H9 (cell line): Measurements from ENCODE around the gene CHMP6. TPM values are rescaled to one million over a fixed set of nuclear protein-coding genes. Genes with fewer than 3 reads are reported as not detected.

Experiments
- DNase-seq: peaks from one replicate; pipeline ENCODE4 v3.0.0-alpha.2; 2017
- H2AFZ ChIP-seq: one replicate; pipeline ENCODE4 v1.6.1; 2013; ENCODE audit warnings: mild to moderate bottlenecking, low read length, control low read depth, moderate library complexity
- H2AK5ac ChIP-seq: 2 replicates; pipeline ENCODE4 v1.6.1; 2013; ENCODE audit warnings: low read length, control low read depth, mixed read lengths; ENCODE audit not compliant: insufficient read length
- H2BK120ac ChIP-seq: one replicate; pipeline ENCODE4 v1.6.1; 2013; ENCODE audit warnings: low read depth, mild to moderate bottlenecking, low read length, control low read depth, inconsistent platforms; ENCODE audit not compliant: poor library complexity, severe bottlenecking
- H2BK12ac ChIP-seq: 2 replicates; pipeline ENCODE4 v1.6.1; 2013; ENCODE audit warnings: low read length, control low read depth, mixed read lengths, low read depth; ENCODE audit not compliant: insufficient read length
- H2BK15ac ChIP-seq: 2 replicates; pipeline ENCODE4 v1.6.1; 2013; ENCODE audit warnings: low read depth, low read length, control low read depth
- H2BK20ac ChIP-seq: one replicate; pipeline ENCODE4 v1.6.1; 2013; ENCODE audit warnings: low read depth, mild to moderate bottlenecking, low read length, control low read depth, inconsistent platforms; ENCODE audit not compliant: poor library complexity, severe bottlenecking
- H2BK5ac ChIP-seq: 2 replicates; pipeline ENCODE4 v1.6.1; 2013; ENCODE audit warnings: low read length, control low read depth, mixed read lengths; ENCODE audit not compliant: insufficient read length
- H3K14ac ChIP-seq: 2 replicates; pipeline ENCODE4 v1.6.1; 2013; ENCODE audit warnings: low read length, control low read depth; ENCODE audit not compliant: insufficient read depth
- H3K18ac ChIP-seq: 2 replicates; pipeline ENCODE4 v1.6.1; 2013; ENCODE audit warnings: low read depth, mild to moderate bottlenecking, mixed read lengths, low read length, control low read depth; ENCODE audit not compliant: insufficient read length
- H3K23ac ChIP-seq: 2 replicates; pipeline ENCODE4 v1.6.1; 2013; ENCODE audit warnings: low read length, control low read depth, mixed read lengths, low read depth; ENCODE audit not compliant: insufficient read length
- H3K23me2 ChIP-seq: 2 replicates; pipeline ENCODE4 v1.6.1; 2013; ENCODE audit warnings: low read depth, mild to moderate bottlenecking, mixed read lengths, low read length, control low read depth; ENCODE audit not compliant: insufficient read length, poor library complexity, severe bottlenecking
- H3K27ac ChIP-seq: 2 replicates; pipeline ENCODE4 v1.5.1; 2013; ENCODE audit warnings: low read length, control low read depth, mixed read lengths, low read depth; ENCODE audit not compliant: insufficient read length
- H3K27me3 ChIP-seq: 2 replicates; pipeline ENCODE4 v1.6.1; 2013; ENCODE audit warnings: low read length, control low read depth, inconsistent platforms; ENCODE audit not compliant: insufficient read depth
- H3K4ac ChIP-seq: 2 replicates; pipeline ENCODE4 v1.6.1; 2013; ENCODE audit warnings: low read depth, mild to moderate bottlenecking, control low read depth, inconsistent platforms, low read length, moderate library complexity
- H3K4me1 ChIP-seq: 2 replicates; pipeline ENCODE4 v1.6.1; 2013; ENCODE audit warnings: low read length, control low read depth, inconsistent platforms; ENCODE audit not compliant: insufficient read depth
- H3K4me2 ChIP-seq: 2 replicates; pipeline ENCODE4 v1.6.1; 2013; ENCODE audit warnings: low read length, control low read depth, mixed read lengths; ENCODE audit not compliant: insufficient read length, insufficient read depth
- H3K56ac ChIP-seq: 2 replicates; pipeline ENCODE4 v1.6.1; 2013; ENCODE audit warnings: low read depth, mild to moderate bottlenecking, mixed read lengths, low read length, control low read depth; ENCODE audit not compliant: insufficient read length
- H3K79me1 ChIP-seq: 2 replicates; pipeline ENCODE4 v1.6.1; 2013; ENCODE audit warnings: low read depth, mild to moderate bottlenecking, moderate library complexity, low read length, control low read depth, inconsistent platforms; ENCODE audit not compliant: insufficient read depth, poor library complexity, severe bottlenecking
- H3K79me2 ChIP-seq: 2 replicates; pipeline ENCODE4 v1.6.1; 2013; ENCODE audit warnings: low read length, control low read depth, inconsistent platforms; ENCODE audit not compliant: insufficient read depth
- H3K9ac ChIP-seq: 2 replicates; pipeline ENCODE4 v1.6.1; 2013; ENCODE audit warnings: low read length, control low read depth, mixed read lengths; ENCODE audit not compliant: insufficient read length; ENCODE audit errors: extremely low read depth
- H3K9me3 ChIP-seq: one replicate; pipeline ENCODE4 v1.6.1; 2013; ENCODE audit warnings: low read depth, low read length, inconsistent platforms; ENCODE audit not compliant: control insufficient read depth
- H3T11ph ChIP-seq: one replicate; pipeline ENCODE4 v1.6.1; 2013; ENCODE audit warnings: mild to moderate bottlenecking, low read length, control low read depth, inconsistent platforms
- H4K20me1 ChIP-seq: one replicate; pipeline ENCODE4 v1.6.1; 2013; ENCODE audit not compliant: control insufficient read depth, insufficient read length, insufficient read depth
- H4K5ac ChIP-seq: 2 replicates; pipeline ENCODE4 v1.6.1; 2013; ENCODE audit warnings: low read depth, mild to moderate bottlenecking, mixed read lengths, low read length, control low read depth; ENCODE audit not compliant: insufficient read length
- H4K8ac ChIP-seq: replicated peaks from 2 replicates; pipeline ENCODE4 v1.6.1; 2013; ENCODE audit warnings: low read length, control low read depth, mixed read lengths, low read depth; ENCODE audit not compliant: insufficient read length
- H4K91ac ChIP-seq: 2 replicates; pipeline ENCODE4 v1.6.1; 2013; ENCODE audit warnings: low read depth, mild to moderate bottlenecking, moderate library complexity, mixed read lengths, low read length, control low read depth; ENCODE audit not compliant: insufficient read length
- H3K27ac Mint-ChIP-seq, 3 experiments: 2 replicates in 2 of 3; 3 replicates in 1 of 3; pipeline ENCODE4 v1.8.0; 2020 to 2021; ENCODE audit warnings: mixed read lengths in 3 of 3, mild to moderate bottlenecking in 1 of 3, moderate library complexity in 1 of 3
- H3K27me3 Mint-ChIP-seq: 2 replicates; pipeline ENCODE4 v1.8.0; 2021; ENCODE audit warnings: low read depth, mild to moderate bottlenecking, moderate library complexity, mixed read lengths
- H3K36me3 Mint-ChIP-seq, 3 experiments: 2 replicates in 2 of 3; 3 replicates in 1 of 3; pipeline ENCODE4 v1.8.0; 2020 to 2021; ENCODE audit warnings: low read depth in 3 of 3, mixed read lengths in 3 of 3; ENCODE audit not compliant: insufficient read depth in 1 of 3
- H3K4me1 Mint-ChIP-seq, 2 experiments: 2 replicates each; pipeline ENCODE4 v1.8.0; 2020; ENCODE audit warnings: mixed read lengths in 2 of 2
- H3K4me3 Mint-ChIP-seq, 2 experiments: 2 replicates in 1 of 2; 3 replicates in 1 of 2; pipeline ENCODE4 v1.8.0; 2020 to 2021; ENCODE audit warnings: mild to moderate bottlenecking in 2 of 2, mixed read lengths in 2 of 2, moderate library complexity in 1 of 2
- H3K9me3 Mint-ChIP-seq, 2 experiments: 2 replicates in 1 of 2; 3 replicates in 1 of 2; pipeline ENCODE4 v1.8.0; 2020; ENCODE audit warnings: mild to moderate bottlenecking in 2 of 2, mixed read lengths in 2 of 2, moderate library complexity in 1 of 2
- WGBS: extraction: QIAGEN DNeasy Blood & Tissue Kit; methylation state at CpG from one replicate; pipeline ENCODE4 v1.1.7; 2013; ENCODE audit warnings: missing lambda C conversion rate, low lambda C conversion rate, mixed read lengths; ENCODE audit not compliant: insufficient read length; ENCODE audit errors: extremely low coverage; 5-methylcytosine and 5-hydroxymethylcytosine counted together
- total RNA-seq: library from RNA; stranded (reverse); gene quantifications from 2 replicates; pipeline ENCODE4 v1.2.1, GENCODE V29; 2021
- TF ChIP-seq, protein P1 (sequence below): fragments of 200-600 bp; sonication (generic); conservative IDR thresholded peaks from 3 replicates; pipeline ENCODE4 v1.8.0; 2021; ENCODE audit warnings: antibody characterized with exemption, mild to moderate bottlenecking

CHMP6 gene
- total RNA-seq, 1 experiment from 2014 or later: 23.4 TPM

DNA sequence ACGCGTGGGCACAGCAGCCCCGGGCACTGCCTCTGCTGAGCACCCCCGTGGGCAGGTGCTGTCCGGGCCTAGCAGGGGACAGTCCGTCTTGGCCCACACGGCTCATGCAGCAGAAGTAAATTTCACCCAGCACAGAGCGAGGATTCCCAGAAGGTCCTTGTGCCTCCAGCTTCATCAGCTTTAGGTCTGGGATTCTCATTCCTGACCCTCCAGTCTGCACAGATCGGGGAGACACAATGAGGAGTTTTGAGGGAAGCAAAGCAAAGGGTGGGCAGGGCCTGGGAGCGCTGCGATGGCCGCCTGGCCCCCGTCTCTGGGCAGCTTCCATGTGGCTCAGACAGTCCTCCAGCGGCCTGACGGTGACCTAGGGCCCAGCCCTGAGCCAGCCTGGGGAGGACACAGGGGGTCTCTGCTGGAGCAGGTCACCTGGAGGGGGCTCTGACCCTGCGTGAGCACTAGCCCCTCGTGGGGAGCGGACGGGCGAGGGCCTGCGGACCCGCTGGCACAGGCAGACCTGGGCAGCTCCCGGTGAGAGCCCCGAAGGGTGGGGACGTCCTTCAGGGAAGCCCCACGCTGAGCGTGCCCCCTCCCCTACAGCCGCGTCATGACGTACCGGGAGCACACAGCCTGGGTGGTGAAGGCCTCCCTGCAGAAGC is 30.7 kb upstream of the CHMP6 start:
- Histone ChIP-seq H3K27ac (no peak overlapping the region), H2BK20ac (no peak overlapping the region), H3K79me1 (no peaks in the 10 kb centered on the region), H2BK12ac (no peak overlapping the region), H3K4me1 (no peaks in the 10 kb centered on the region), H3K14ac (no peak overlapping the region), H3K9ac (no peak overlapping the region), H3K4ac (no peak overlapping the region), H4K8ac (no peak overlapping the region), H3K27me3 (no peaks in the 10 kb centered on the region), H2AFZ (no peak overlapping the region), H2BK120ac (no peak overlapping the region), H2BK5ac (no peak overlapping the region), H3T11ph (no peak overlapping the region), H3K79me2 (no peaks in the 10 kb centered on the region), H3K23ac (no peak overlapping the region), H2AK5ac (no peak overlapping the region), H2BK15ac (no peak overlapping the region), H3K4me2 (no peak overlapping the region), H3K18ac (no peak overlapping the region), H4K91ac (no peak overlapping the region), H3K9me3 (no peaks in the 10 kb centered on the region), H3K23me2 (no peaks in the 10 kb centered on the region), H3K56ac (no peak overlapping the region), H4K20me1 (no peaks in the 10 kb centered on the region), H4K5ac (no peak overlapping the region)
- H3K4me1 Mint-ChIP-seq: peaks cover 12 to 16% of the 10 kb centered on the region in 2 experiments
- WGBS: no CpG with 5 or more reads among the region's 31 CpGs
- H3K36me3 Mint-ChIP-seq: peaks cover 0 to 8% (median 3%) of the 10 kb centered on the region in 3 experiments; a peak in 4 of 7 replicates
- no peak overlapping the region for H3K27ac Mint-ChIP-seq
- H3K27me3 Mint-ChIP-seq: no peaks in the 10 kb centered on the region; the same call in 1 of the 2 replicates
- TF ChIP-seq, protein P1, sequence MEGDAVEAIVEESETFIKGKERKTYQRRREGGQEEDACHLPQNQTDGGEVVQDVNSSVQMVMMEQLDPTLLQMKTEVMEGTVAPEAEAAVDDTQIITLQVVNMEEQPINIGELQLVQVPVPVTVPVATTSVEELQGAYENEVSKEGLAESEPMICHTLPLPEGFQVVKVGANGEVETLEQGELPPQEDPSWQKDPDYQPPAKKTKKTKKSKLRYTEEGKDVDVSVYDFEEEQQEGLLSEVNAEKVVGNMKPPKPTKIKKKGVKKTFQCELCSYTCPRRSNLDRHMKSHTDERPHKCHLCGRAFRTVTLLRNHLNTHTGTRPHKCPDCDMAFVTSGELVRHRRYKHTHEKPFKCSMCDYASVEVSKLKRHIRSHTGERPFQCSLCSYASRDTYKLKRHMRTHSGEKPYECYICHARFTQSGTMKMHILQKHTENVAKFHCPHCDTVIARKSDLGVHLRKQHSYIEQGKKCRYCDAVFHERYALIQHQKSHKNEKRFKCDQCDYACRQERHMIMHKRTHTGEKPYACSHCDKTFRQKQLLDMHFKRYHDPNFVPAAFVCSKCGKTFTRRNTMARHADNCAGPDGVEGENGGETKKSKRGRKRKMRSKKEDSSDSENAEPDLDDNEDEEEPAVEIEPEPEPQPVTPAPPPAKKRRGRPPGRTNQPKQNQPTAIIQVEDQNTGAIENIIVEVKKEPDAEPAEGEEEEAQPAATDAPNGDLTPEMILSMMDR: no peak
- no peak overlapping the region for H3K4me3 Mint-ChIP-seq
- H3K9me3 Mint-ChIP-seq: no peaks in the 10 kb centered on the region
- DNase-seq: no peak
